CD4-positive, alpha-beta T cell treated with Interleukin-6 for 4 hours (primary cell): ENCODE results near the gene PLK4.
"Not testable (repeated sequence)": the region's sequence is repeated elsewhere in the genome, so short reads cannot be mapped to it uniquely, and the experiment has no call there.

Source experiments
- DNase-seq: peaks from one replicate; pipeline ENCODE4 v3.0.0-alpha.2; 2020; ENCODE audit warnings: mixed read lengths

Gene PLK4

GRCh38 chr4:127880763-127881562 is at the start of gene PLK4:
TSS of gene PLK4 (plus strand) at chr4:127880893. CDS start at chr4:127881135, 242 bp downstream.
- DNase-seq, result peak; percentile 95

- DNase-seq, result no peak
Observed at GRCh38 chr4:127832585-127832984, 48.1 kb upstream of the PLK4 start.

GRCh38 chr4:127843704-127844600 is 36.7 kb upstream of the PLK4 start:
- DNase-seq, result no peak

GRCh38 chr4:127844601-127845116 is 36.0 kb upstream of the PLK4 start:
- no peak for DNase-seq

- no peak for DNase-seq
Observed at GRCh38 chr4:127846061-127846460, 34.6 kb upstream of the PLK4 start.

GRCh38 chr4:127846765-127847164 is 33.9 kb upstream of the PLK4 start:
- no peak for DNase-seq

GRCh38 chr4:127849505-127850234 is 31.0 kb upstream of the PLK4 start:
- DNase-seq, result no peak

- no peak for DNase-seq
Observed at GRCh38 chr4:127852661-127853060, 28.0 kb upstream of the PLK4 start.

- DNase-seq, result no peak
Observed at GRCh38 chr4:127856196-127856812, 24.4 kb upstream of the PLK4 start.

- no peak for DNase-seq
Observed at GRCh38 chr4:127856813-127857447, 23.8 kb upstream of the PLK4 start.

- DNase-seq, result no peak
Observed at GRCh38 chr4:127857641-127858040, 23.1 kb upstream of the PLK4 start.

- no peak for DNase-seq
Observed at GRCh38 chr4:127868196-127868595, 12.5 kb upstream of the PLK4 start.

GRCh38 chr4:127870281-127870680 is 10.4 kb upstream of the PLK4 start:
- DNase-seq, result no peak

- no peak for DNase-seq
Observed at GRCh38 chr4:127870688-127871087, 10.0 kb upstream of the PLK4 start.

GRCh38 chr4:127875791-127876190 is 4.9 kb upstream of the PLK4 start:
- DNase-seq, result no peak

- DNase-seq, result no peak
Observed at GRCh38 chr4:127881563-127881864, 821 bp downstream of the PLK4 start.

GRCh38 chr4:127888559-127888958 is 7.9 kb downstream of the PLK4 start:
- no peak for DNase-seq

GRCh38 chr4:127889903-127890302 is 9.2 kb downstream of the PLK4 start:
- DNase-seq, result no peak

GRCh38 chr4:127896069-127896468 is 15.4 kb downstream of the PLK4 start:
- no peak for DNase-seq

- DNase-seq, result no peak
Observed at GRCh38 chr4:127896528-127896927, 15.8 kb downstream of the PLK4 start.

GRCh38 chr4:127899682-127900081 is 19.0 kb downstream of the PLK4 start:
- DNase-seq, result not testable (repeated sequence)

- DNase-seq, result no peak
Observed at GRCh38 chr4:127905029-127905428, 24.3 kb downstream of the PLK4 start.
